Kasumi-1 (cell line): ENCODE results near the gene PRCD.

Experiments
- DNase-seq, 2 experiments: peaks; one replicate each; lab custom pipeline; 2025; lab: John Stamatoyannopoulos, UW

Gene PRCD

DNA sequence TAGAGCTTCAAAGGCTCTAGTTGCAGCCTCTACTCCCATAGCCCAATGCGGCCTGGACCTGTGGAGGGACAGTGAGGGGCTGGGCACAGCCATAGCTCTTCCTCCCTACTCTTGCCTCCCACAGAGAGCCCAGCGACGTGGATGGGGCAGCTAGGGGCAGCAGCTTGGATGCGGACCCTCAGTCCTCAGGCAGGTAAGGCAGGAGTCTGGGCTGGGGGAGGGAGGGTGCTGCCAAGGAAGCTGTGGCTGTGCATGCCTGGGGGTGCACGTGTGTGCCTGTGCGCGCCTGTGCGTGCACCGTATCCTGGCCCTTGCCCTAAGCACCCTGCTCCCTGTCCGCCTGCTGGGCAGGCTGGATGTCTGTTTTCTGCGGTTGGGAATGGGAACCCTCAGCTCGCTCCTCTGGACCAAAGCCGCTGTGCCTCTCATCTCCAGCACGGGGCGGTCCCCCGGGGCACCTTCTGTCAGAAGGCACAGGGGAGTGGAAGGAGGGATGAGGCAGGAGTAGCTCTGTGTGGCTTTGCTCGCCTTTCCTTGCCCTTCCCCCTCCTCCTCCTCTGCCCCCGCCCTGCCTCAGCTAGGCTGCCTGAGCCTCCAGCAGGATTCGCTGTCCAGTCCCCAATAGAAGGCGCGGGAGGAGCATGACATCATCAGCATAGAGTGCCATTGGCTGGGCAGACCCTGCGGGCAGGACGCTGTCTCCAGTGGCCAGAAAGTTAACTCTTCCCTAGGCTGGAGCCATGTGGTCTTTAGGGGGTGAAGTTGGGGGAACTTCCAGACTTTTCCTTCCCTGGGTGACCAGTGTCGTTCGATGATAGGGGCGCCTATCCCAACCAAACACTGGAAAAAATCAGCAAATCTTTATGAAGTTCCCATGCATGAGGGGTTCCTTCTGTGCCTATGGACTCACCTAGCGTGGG, 797 bp downstream of the PRCD start:
- no peak for DNase-seq

DNA sequence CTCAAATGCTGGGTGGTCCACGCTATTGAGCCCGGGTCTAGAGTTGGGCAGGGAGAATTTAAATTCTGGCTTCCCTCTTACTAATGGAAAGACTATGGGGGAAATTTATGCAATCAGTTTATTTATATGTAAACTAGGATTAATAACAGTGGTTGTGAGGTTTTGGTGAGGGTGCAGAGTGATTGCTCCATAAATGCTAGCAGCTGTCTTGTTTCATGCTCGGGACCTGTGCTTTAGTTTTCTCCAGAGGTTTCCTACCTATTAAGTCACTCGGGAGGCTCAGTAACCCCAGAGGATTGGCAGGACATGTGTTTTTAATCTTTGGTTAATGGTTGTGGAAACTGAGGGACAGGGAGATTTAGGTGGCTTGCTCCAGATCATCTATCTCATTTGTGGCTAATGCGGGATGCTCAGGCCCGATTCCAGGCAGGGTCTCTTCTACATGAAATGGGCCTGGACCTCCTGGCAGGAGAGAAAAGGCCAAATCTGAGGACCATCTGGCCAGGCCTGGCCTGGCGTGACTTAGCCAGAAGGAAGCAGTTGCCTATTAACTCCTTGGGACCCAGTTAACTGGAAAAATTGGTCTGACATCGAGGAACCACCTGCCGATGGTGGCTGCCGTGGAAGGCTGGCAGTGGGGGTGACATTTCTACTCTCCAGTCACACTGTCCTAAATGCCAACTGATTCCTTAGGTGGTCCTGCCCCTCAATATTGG, 2.1 kb downstream of the PRCD start:
- DNase-seq, result no peak

DNA sequence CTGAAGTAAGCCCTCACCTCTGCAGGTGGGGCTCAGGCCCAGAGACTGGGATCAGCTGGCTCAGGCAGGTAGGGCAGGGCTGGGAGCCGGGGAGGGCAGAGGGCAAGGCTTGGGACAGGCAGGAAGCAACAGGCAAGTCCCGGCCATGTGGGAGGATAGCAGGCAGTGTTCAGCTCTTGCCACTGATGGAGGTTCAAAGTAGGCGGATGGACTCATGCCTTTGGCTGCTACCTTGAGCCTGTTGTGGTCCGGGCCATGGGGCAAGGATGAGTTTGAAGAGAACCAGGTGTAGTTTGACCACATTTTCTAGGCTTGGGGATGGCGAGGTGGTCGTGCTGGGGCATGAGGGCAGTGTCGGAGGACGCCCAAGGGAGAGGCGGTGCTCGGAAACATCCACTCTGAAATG, 2.7 kb downstream of the PRCD start:
- DNase-seq, result no peak

GRCh38 chr17:76542984-76543383, 3.1 kb downstream of the PRCD start:
- DNase-seq, result no peak

- no peak for DNase-seq
Measured at GRCh38 chr17:76543482-76543825, 3.6 kb downstream of the PRCD start.

- peak; percentile 43 to 48 for DNase-seq
Measured at GRCh38 chr17:76543826-76544545, 4.1 kb downstream of the PRCD start.

DNA sequence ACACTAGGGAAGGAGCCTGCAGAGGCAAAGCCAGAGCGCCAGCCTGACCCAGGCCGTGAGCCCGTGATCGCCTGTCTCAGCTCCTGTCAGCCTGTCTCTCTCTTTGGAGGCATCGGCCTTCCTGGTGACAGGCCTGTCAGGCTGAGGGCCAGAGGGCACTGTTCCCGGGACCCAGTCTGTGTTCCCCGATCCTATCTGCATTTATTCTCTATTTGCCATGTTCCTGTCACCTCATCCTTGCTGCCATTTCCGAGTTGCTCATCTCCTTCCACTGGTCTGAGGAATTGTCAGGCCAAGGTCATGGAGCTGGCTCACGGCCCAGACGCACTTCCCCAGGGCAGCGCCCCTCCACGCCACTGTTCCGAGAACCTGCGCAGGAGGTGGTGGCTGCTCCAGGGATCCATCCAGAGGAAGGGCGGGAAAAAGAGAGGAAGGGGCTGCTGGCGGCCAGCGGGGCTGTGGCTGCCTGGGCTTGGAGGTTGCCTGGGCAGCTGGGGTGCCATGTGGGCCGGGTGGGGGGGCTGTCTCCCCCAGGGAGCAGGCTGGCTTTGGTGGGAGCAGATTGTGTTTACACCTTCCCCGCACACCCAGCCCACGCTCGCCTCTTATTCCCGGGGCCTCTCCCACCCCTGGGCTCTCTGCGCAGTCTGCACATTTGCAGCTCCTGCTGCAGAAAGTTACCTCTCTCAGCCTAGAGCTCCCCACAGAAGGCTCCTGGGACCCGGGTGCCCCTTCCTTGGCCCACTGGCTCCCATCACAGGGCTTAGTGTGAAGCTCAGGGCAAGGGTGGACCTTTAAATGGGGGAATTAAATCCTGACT, 4.9 kb downstream of the PRCD start:
- peak in 1 of 2 experiments; percentile 48 for DNase-seq

DNA sequence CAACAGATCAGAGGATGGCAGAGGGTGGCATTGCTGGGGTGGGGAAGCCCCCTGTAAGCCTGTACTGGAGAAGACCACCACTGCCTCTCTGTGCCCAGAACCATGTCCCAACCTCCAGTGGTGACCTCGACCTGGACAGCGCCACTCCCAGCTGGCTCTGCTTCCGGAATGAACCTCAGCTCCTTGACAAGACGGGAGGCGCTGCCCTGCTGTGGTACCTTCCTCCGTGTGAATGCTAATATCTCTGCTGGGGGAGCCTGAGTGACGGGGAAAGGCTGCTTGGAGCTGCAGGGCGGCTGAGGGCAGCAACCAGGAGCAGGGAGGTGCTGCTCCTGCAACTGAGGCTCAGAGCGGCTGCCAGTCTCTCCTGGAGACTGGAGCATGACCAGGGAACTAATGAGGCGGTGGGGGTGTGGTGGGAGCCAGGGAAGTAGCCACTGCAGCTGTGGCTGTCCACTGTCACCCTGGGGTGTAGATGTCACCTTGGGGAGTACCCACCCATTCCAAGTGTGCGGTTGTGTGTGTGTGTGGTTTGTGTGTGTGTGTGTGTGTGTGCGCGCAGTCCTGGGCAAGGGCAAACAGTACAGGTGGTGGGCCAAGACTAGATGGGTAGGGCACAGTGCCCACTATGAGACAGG, 6.2 kb downstream of the PRCD start:
- DNase-seq, result no peak

GRCh38 chr17:76546556-76547182, 6.8 kb downstream of the PRCD start:
- DNase-seq, result no peak

DNA sequence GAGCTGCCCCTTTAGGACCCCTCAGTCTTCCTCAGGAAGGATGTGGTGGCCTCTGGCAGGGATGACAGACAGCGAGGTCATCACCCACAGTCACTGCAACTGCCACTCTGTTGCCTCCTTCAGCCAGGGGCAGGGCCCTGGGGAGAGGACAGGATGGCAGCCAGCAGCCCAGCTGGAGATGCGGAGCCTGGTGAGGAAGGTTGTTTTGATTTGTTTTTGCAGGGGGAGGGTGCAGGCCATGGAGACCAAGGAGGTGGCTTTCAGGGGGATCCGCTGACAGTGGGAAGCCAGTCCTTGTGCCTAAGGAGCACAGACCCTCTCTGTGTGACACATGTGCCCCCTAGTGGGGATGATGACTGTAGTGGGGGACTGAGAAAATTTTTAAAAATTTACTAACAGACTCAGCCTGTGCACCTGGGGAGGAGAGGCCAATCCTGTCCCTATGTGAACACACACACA, 7.4 kb downstream of the PRCD start:
- peak; percentile 96 to 97 for DNase-seq

- DNase-seq, result no peak
Measured at GRCh38 chr17:76547642-76548202, 7.9 kb downstream of the PRCD start.

GRCh38 chr17:76548378-76549214, 8.8 kb downstream of the PRCD start:
- DNase-seq, result no peak

- no peak for DNase-seq
Measured at GRCh38 chr17:76549215-76549518, 9.3 kb downstream of the PRCD start.

DNA sequence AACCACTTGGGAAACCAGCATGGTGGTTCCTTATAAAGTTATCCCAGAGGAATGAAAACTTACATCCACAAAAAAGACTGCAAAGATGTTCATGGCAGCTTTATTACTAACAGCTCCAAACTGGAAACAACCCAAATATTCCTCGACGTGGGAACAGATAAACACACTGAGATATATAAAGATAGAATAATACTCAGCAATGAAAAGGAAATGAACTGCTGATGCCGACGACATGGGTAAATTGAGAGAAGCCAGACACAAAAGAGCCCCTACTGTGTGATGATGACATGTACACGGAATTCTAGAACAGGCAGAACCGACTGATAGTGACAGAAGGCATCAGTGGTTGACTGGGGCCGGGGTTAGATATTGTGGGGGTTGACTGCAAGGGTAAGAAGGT, 9.7 kb downstream of the PRCD start:
- no peak for DNase-seq

GRCh38 chr17:76550712-76551615, 11.1 kb downstream of the PRCD start:
- DNase-seq, result peak; percentile 82 to 83

GRCh38 chr17:76551685-76552084, 11.8 kb downstream of the PRCD start:
- no peak for DNase-seq

DNA sequence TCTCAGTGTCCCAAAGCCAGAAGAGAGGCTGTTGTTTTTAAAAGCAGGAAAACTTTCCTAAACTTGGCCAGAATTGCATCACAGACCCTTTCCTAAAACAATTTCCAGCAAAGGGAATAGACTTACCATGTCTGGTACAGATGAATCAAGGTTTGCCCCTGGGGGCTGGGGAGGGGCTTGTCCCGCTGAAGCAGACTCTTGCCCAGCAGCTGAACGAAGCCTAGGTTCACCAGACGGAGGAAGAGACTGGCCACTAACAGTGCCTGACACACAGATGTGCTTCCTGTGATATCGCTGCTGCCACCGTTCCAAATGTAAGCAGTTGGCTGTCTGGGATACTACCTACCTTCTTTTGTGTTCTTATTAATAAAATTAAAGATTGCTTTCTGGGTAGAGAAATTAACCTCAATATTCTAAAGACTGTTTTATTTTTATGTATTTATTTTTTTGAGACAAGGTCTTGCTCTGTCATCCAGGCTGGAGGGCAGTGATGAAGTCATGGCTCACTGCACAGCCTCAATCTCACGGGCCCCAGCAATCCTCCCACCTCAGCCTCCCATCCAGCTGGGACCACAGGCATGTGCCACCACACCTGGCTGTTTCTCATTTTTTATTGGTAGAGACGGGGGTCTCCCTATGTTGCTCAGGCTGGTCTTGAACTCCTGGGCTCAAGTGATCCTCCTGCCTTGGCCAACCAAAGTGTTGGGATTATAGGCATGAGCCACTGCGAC, 13.5 kb downstream of the PRCD start:
- peak; percentile 93 to 95 for DNase-seq

DNA sequence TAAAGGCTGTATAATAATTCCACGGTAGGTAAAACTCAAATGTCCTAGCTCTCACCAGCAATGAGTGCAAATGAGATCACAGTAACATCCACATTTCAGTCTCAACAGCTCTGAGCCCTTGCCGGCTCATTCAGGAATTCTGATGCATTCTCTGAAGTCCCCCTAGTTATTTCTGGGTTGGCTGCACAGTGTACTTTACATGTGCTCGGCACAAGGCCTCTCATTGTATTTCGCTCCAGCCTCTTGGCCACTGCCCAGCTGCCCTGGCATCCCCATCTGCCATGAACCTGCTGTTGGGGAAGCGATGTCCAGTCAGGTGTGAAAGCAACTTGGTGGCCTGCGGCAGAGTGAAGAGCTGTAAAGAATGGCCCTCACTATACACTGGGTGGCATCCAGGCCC, 14.3 kb downstream of the PRCD start:
- no peak for DNase-seq
